ENCODE measurements around the gene TMEM245. TPM values are rescaled to one million over a fixed set of nuclear protein-coding genes. Genes with fewer than 3 reads are reported as not detected.

The TMEM245 gene
- total RNA-seq, 1 donor from 2014 or later: 26.5 TPM

- no peaks in the 10 kb centered on the region for H3K36me3 Mint-ChIP-seq (ENCODE audit: unreplicated experiment)
- peaks cover 2% of the 10 kb centered on the region for H3K27me3 Mint-ChIP-seq (ENCODE audit: unreplicated experiment)
- no peak for DNase-seq
- H3K27ac Mint-ChIP-seq (ENCODE audit: unreplicated experiment): no peak overlapping the region
- no peak for TF ChIP-seq CTCF (IDR thresholded peaks at IDR 0.05; ENCODE audit: partially characterized antibody, unreplicated experiment)
- no peaks in the 10 kb centered on the region for H3K4me1 Mint-ChIP-seq (ENCODE audit: low read depth, unreplicated experiment)
- H3K9me3 Mint-ChIP-seq (ENCODE audit: unreplicated experiment): no peaks in the 10 kb centered on the region
- no peak overlapping the region for H3K4me3 Mint-ChIP-seq (ENCODE audit: unreplicated experiment)
Observed at GRCh38 chr9:109124121-109124520, 4.4 kb upstream of the TMEM245 start.

GRCh38 chr9:109122726-109123621, 3.2 kb upstream of the TMEM245 start:
- no peak for TF ChIP-seq CTCF (IDR thresholded peaks at IDR 0.05; ENCODE audit: partially characterized antibody, unreplicated experiment)
- peaks cover 7% of the 10 kb centered on the region for H3K9me3 Mint-ChIP-seq (ENCODE audit: unreplicated experiment)
- DNase-seq: no peak
- peaks cover 5% of the 10 kb centered on the region for H3K4me1 Mint-ChIP-seq (ENCODE audit: low read depth, unreplicated experiment)
- peaks cover 6% of the 10 kb centered on the region for H3K27me3 Mint-ChIP-seq (ENCODE audit: unreplicated experiment)
- H3K36me3 Mint-ChIP-seq (ENCODE audit: unreplicated experiment): no peaks in the 10 kb centered on the region
- H3K4me3 Mint-ChIP-seq (ENCODE audit: unreplicated experiment): no peak overlapping the region
- H3K27ac Mint-ChIP-seq (ENCODE audit: unreplicated experiment): no peak overlapping the region

- DNase-seq: no peak
- peaks cover 8% of the 10 kb centered on the region for H3K4me1 Mint-ChIP-seq (ENCODE audit: low read depth, unreplicated experiment)
- peaks cover 7% of the 10 kb centered on the region for H3K9me3 Mint-ChIP-seq (ENCODE audit: unreplicated experiment)
- H3K4me3 Mint-ChIP-seq (ENCODE audit: unreplicated experiment): no peak overlapping the region
- H3K27me3 Mint-ChIP-seq (ENCODE audit: unreplicated experiment): peaks cover 4% of the 10 kb centered on the region
- H3K27ac Mint-ChIP-seq (ENCODE audit: unreplicated experiment): no peak overlapping the region
- TF ChIP-seq CTCF (IDR thresholded peaks at IDR 0.05; ENCODE audit: partially characterized antibody, unreplicated experiment): no peak
- no peaks in the 10 kb centered on the region for H3K36me3 Mint-ChIP-seq (ENCODE audit: unreplicated experiment)
Observed at GRCh38 chr9:109121232-109121796, 1.6 kb upstream of the TMEM245 start.

DNA sequence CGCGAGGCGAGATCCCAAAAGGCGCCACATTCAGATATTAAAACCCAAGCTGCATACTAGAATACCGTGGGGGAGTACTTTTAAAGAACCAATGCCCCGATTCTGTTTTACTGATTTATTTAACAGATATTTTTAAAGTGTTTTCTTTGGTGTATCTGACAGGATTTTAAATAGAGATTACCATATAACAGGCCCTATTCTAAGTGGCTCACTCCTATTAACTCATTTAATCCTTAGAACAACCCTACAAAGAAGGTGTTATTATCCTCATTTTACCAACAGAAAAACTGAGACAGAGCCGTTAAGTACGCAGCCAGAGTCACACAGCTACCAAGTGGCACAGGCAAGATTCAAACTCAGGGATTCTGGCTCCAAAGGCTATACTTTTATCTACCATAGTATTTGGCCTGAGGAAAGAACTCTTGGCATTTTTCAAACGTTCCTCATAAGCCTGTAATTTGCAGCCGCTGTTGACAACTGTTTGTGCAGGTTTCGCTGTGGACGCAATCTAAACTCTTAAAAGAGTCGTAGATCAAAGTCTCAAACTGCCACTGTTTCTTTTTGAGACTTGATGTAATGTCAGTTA, 550 bp upstream of the TMEM245 start:
- no peak for TF ChIP-seq CTCF (IDR thresholded peaks at IDR 0.05; ENCODE audit: partially characterized antibody, unreplicated experiment)
- H3K36me3 Mint-ChIP-seq (ENCODE audit: unreplicated experiment): no peaks in the 10 kb centered on the region
- H3K27ac Mint-ChIP-seq (ENCODE audit: unreplicated experiment): peak overlapping the region; percentile 12
- H3K27me3 Mint-ChIP-seq (ENCODE audit: unreplicated experiment): peaks cover 4% of the 10 kb centered on the region
- peak overlapping the region; percentile 65 for H3K4me3 Mint-ChIP-seq (ENCODE audit: unreplicated experiment)
- DNase-seq: no peak
- peaks cover 7% of the 10 kb centered on the region for H3K9me3 Mint-ChIP-seq (ENCODE audit: unreplicated experiment)
- H3K4me1 Mint-ChIP-seq (ENCODE audit: low read depth, unreplicated experiment): peaks cover 8% of the 10 kb centered on the region

Data from glutamatergic neuron (in vitro differentiated cells).